Measurements from ENCODE around the gene CD274. TPM values are rescaled to one million over a fixed set of nuclear protein-coding genes. Genes with fewer than 3 reads are reported as not detected.

CD274 gene
- total RNA-seq, 1 experiment from 2014 or later = not detected

DNA sequence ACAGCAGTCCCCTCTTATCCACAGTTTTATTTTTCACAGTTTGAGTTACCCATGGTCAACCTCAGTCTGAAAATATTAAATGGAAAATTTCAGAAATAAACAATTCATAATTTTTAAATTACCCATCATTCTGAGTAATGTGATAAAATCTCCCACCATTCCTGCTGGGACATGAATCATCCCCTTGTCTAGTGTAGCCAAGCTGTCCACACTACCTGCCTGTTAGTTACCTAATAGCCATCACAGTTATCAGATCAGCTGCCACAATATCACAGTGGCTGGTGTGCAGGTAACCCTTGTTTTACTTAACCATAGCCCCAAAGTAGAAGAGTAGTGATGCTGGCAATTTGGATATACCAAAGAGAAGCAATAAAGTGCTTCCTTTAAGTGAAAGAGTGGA is 23.3 kb upstream of the CD274 start:
- Histone ChIP-seq H3K23ac (ENCODE audit: insufficient read length, low read depth, low read length) (no peak overlapping the region), H2AFZ (ENCODE audit: low read length) (no peak overlapping the region), H3K4me1 (ENCODE audit: insufficient read depth, low read length) (no peaks in the 10 kb centered on the region), H3K9me3 (ENCODE audit: control insufficient read depth, low read depth, low read length) (no peaks in the 10 kb centered on the region), H2BK12ac (ENCODE audit: insufficient read length, low read depth, low read length) (no peak overlapping the region), H4K91ac (ENCODE audit: insufficient read length, low read depth, low read length) (no peak overlapping the region), H3K14ac (ENCODE audit: insufficient read depth, low read length) (no peak overlapping the region), H4K20me1 (ENCODE audit: control insufficient read depth, insufficient read depth, insufficient read length) (no peaks in the 10 kb centered on the region), H3K4me2 (ENCODE audit: insufficient read depth, insufficient read length, low read length) (no peak overlapping the region), H3K18ac (ENCODE audit: insufficient read length, low read depth, low read length) (no peak overlapping the region), H4K8ac (replicated peaks; ENCODE audit: insufficient read length, low read depth, low read length) (no peak overlapping the region), H3K9ac (ENCODE audit: extremely low read depth, insufficient read length, low read length) (no peak overlapping the region), H2BK120ac (ENCODE audit: low read depth, low read length, poor library complexity, severe bottlenecking) (no peak overlapping the region), H3K4ac (ENCODE audit: low read depth, low read length) (no peak overlapping the region), H3K27me3 (ENCODE audit: insufficient read depth, low read length) (no peaks in the 10 kb centered on the region), H3K27ac (ENCODE audit: insufficient read length, low read depth, low read length) (no peak overlapping the region), H2AK5ac (ENCODE audit: insufficient read length, low read length) (no peak overlapping the region), H4K5ac (ENCODE audit: insufficient read length, low read depth, low read length) (no peak overlapping the region), H2BK15ac (ENCODE audit: low read depth, low read length) (no peak overlapping the region), H2BK5ac (ENCODE audit: insufficient read length, low read length) (no peak overlapping the region), H3K79me2 (ENCODE audit: insufficient read depth, low read length) (no peaks in the 10 kb centered on the region), H3K56ac (ENCODE audit: insufficient read length, low read depth, low read length) (no peak overlapping the region), H3K79me1 (ENCODE audit: insufficient read depth, low read depth, low read length, poor library complexity, severe bottlenecking) (no peaks in the 10 kb centered on the region), H3K23me2 (ENCODE audit: insufficient read length, low read depth, low read length, poor library complexity, severe bottlenecking) (no peaks in the 10 kb centered on the region), H3T11ph (ENCODE audit: low read length) (no peak overlapping the region), H2BK20ac (ENCODE audit: low read depth, low read length, poor library complexity, severe bottlenecking) (no peak overlapping the region)
- H3K36me3 Mint-ChIP-seq (ENCODE audit: insufficient read depth in 1 of 3, low read depth in 3 of 3) = peaks cover 7 to 12% (median 12%) of the 10 kb centered on the region in 3 experiments
- H3K9me3 Mint-ChIP-seq = peaks cover 1 to 2% of the 10 kb centered on the region in 2 experiments; a peak in 2 of 5 replicates
- H3K4me1 Mint-ChIP-seq = peaks cover 7 to 11% of the 10 kb centered on the region in 2 experiments
- no peak overlapping the region for H3K27ac Mint-ChIP-seq
- H3K27me3 Mint-ChIP-seq (ENCODE audit: low read depth) = no peaks in the 10 kb centered on the region
- H3K4me3 Mint-ChIP-seq = no peak overlapping the region
- TF ChIP-seq, protein P1, sequence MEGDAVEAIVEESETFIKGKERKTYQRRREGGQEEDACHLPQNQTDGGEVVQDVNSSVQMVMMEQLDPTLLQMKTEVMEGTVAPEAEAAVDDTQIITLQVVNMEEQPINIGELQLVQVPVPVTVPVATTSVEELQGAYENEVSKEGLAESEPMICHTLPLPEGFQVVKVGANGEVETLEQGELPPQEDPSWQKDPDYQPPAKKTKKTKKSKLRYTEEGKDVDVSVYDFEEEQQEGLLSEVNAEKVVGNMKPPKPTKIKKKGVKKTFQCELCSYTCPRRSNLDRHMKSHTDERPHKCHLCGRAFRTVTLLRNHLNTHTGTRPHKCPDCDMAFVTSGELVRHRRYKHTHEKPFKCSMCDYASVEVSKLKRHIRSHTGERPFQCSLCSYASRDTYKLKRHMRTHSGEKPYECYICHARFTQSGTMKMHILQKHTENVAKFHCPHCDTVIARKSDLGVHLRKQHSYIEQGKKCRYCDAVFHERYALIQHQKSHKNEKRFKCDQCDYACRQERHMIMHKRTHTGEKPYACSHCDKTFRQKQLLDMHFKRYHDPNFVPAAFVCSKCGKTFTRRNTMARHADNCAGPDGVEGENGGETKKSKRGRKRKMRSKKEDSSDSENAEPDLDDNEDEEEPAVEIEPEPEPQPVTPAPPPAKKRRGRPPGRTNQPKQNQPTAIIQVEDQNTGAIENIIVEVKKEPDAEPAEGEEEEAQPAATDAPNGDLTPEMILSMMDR (conservative IDR thresholded peaks at IDR 0.05) = no peak
- DNase-seq = no peak

Measured in H9 (cell line).